Measurements from ENCODE around the gene LRSAM1. TPM values are rescaled to one million over a fixed set of nuclear protein-coding genes. Genes with fewer than 3 reads are reported as not detected.
A peak's percentile ranks its signal among the peaks of the same experiment; 100 is the strongest.

LRSAM1 gene
- total and polyA plus RNA-seq, 9 of the 15 experiments (the other 6 are each of a cell fraction or from before 2014, with no cell fraction given): 0.07 to 16.2 (median 4.7) TPM

- TF ChIP-seq ZKSCAN8 (CRISPR knock-in tag; IDR thresholded peaks at IDR 0.05) (no peak), ZNF347 (CRISPR knock-in tag; IDR thresholded peaks at IDR 0.05; ENCODE audit: low read depth) (no peak), POLR2AphosphoS2 (IDR thresholded peaks at IDR 0.05; ENCODE audit: low read length) (no peak), KLF6 (CRISPR knock-in tag; IDR thresholded peaks at IDR 0.05; ENCODE audit: borderline replicate concordance) (no peak), TFE3 (CRISPR knock-in tag; IDR thresholded peaks at IDR 0.05) (no peak; the same call in 1 of the 2 replicates), ZNF197 (CRISPR knock-in tag; IDR thresholded peaks at IDR 0.05; ENCODE audit: low read depth) (peak; percentile 61; the same call in 1 of the 2 replicates), ZNF318 (IDR thresholded peaks at IDR 0.05; ENCODE audit: borderline replicate concordance in 1 of 2, low read depth in 1 of 2) (no peak), SUPT5H (IDR thresholded peaks at IDR 0.05) (peak; percentile 78), POLR2AphosphoS5 (IDR thresholded peaks at IDR 0.05; ENCODE audit: control insufficient read depth, insufficient read depth, low read depth, low read length) (peak; percentile 95), ZNF77 (CRISPR knock-in tag; IDR thresholded peaks at IDR 0.05) (no peak), IRF9 (tag; IDR thresholded peaks at IDR 0.05) (no peak)
- TF ChIP-seq, protein P1, sequence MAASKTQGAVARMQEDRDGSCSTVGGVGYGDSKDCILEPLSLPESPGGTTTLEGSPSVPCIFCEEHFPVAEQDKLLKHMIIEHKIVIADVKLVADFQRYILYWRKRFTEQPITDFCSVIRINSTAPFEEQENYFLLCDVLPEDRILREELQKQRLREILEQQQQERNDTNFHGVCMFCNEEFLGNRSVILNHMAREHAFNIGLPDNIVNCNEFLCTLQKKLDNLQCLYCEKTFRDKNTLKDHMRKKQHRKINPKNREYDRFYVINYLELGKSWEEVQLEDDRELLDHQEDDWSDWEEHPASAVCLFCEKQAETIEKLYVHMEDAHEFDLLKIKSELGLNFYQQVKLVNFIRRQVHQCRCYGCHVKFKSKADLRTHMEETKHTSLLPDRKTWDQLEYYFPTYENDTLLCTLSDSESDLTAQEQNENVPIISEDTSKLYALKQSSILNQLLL (CRISPR knock-in tag; IDR thresholded peaks at IDR 0.05; ENCODE audit: borderline replicate concordance): no peak
- TF ChIP-seq, protein P2, sequence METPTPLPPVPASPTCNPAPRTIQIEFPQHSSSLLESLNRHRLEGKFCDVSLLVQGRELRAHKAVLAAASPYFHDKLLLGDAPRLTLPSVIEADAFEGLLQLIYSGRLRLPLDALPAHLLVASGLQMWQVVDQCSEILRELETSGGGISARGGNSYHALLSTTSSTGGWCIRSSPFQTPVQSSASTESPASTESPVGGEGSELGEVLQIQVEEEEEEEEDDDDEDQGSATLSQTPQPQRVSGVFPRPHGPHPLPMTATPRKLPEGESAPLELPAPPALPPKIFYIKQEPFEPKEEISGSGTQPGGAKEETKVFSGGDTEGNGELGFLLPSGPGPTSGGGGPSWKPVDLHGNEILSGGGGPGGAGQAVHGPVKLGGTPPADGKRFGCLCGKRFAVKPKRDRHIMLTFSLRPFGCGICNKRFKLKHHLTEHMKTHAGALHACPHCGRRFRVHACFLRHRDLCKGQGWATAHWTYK (CRISPR knock-in tag; IDR thresholded peaks at IDR 0.05): no peak
Measured at GRCh38 chr9:127423934-127424675, 27.2 kb upstream of the LRSAM1 start, which contains the start of gene ZNF79 (continued).

Data from K562 (cell line).